ENCODE measurements around the gene UAP1L1. TPM values are rescaled to one million over a fixed set of nuclear protein-coding genes. Genes with fewer than 3 reads are reported as not detected.
A peak's percentile ranks its signal among the peaks of the same experiment; 100 is the strongest.

The UAP1L1 gene
- total and polyA plus RNA-seq, 2 of the 8 experiments (the other 6 are each of a cell fraction or from before 2014, with no cell fraction given): 2.0 to 5.4 TPM

- WGBS, 2 experiments (ENCODE audit: extremely low coverage in 1 of 2, insufficient coverage in 1 of 2, insufficient read length in 1 of 2, insufficient replicate concordance in 2 of 2, low coverage in 1 of 2, low lambda C conversion rate in 2 of 2, missing lambda C conversion rate in 1 of 2): 87% methylated on average over 19 of the region's 19 CpGs; no CpG with 5 or more reads in 1 of the 2 experiments
- H3K23ac ChIP-seq (ENCODE audit: insufficient read length): no peak overlapping the region
- TF ChIP-seq SP2 (IDR thresholded peaks at IDR 0.05; ENCODE audit: low read length): no peak
- no peak for TF ChIP-seq CTCF (IDR thresholded peaks at IDR 0.05; ENCODE audit: control extremely low read depth in 1 of 3, insufficient read depth in 1 of 3, low read depth in 1 of 3, low read length in 3 of 3)
- TF ChIP-seq CEBPB (IDR thresholded peaks at IDR 0.05; ENCODE audit: low read depth, low read length): no peak
- TF ChIP-seq MAFK (IDR thresholded peaks at IDR 0.05; ENCODE audit: low read depth, low read length): no peak
- no peak for TF ChIP-seq RAD21 (IDR thresholded peaks at IDR 0.05 in 1 of 2, conservative IDR thresholded peaks at IDR 0.05 in 1 of 2; ENCODE audit: low read depth in 2 of 2, low read length in 2 of 2)
- TF ChIP-seq CHD2 (IDR thresholded peaks at IDR 0.05; ENCODE audit: low read length): no peak
- peak overlapping the region; percentile 70 to 97 for H3K4me2 ChIP-seq (ENCODE audit: insufficient read depth in 1 of 2, low read depth in 2 of 2, low read length in 2 of 2)
- H3K4me1 ChIP-seq (replicated peaks in 1 of 4; ENCODE audit: control insufficient read depth in 3 of 4, insufficient read depth in 4 of 4, low read length in 3 of 4): peaks cover 0 to 11% (median 5%) of the 10 kb centered on the region in 4 experiments; a peak in 4 of 7 replicates
- H3K9ac ChIP-seq (replicated peaks in 1 of 4; ENCODE audit: extremely low read depth in 1 of 4, low read depth in 3 of 4, low read length in 3 of 4): 0 out of 7 replicates have a peak overlapping the region, but pooled peaks of 1 of the 4 experiments have one; percentile 72
- no peak overlapping the region for H2BK120ac ChIP-seq (replicated peaks; ENCODE audit: low read depth, low read length)
- H3K18ac ChIP-seq (ENCODE audit: extremely low read depth, low read length): no peak overlapping the region
- POLR2A ChIA-PET (ENCODE audit: partially characterized antibody): interaction anchor here (0.9 to 2.4 kb wide), 7 partner anchors 35 to 112 kb away, joined by 3 to 14 read pairs (median 6); partner anchors contain the start of genes LRRC26, TMEM210 and TPRN
- peaks cover 2% of the 10 kb centered on the region; the same call in 1 of the 2 replicates for H3K79me1 ChIP-seq (ENCODE audit: low read depth, low read length)
- H3K23me2 ChIP-seq (ENCODE audit: low read depth, low read length): peaks cover 7% of the 10 kb centered on the region; the same call in 1 of the 2 replicates
- no peak overlapping the region for H4K91ac ChIP-seq (replicated peaks; ENCODE audit: insufficient read length, low read length)
- H3K27me3 ChIP-seq (replicated peaks in 1 of 4; ENCODE audit: control insufficient read depth in 3 of 4, extremely low read depth in 1 of 4, insufficient read depth in 3 of 4, low read length in 3 of 4): peaks cover 0 to 6% (median 4%) of the 10 kb centered on the region in 4 experiments; a peak in 4 of 7 replicates
- no peak overlapping the region for H3K56ac ChIP-seq (replicated peaks; ENCODE audit: insufficient read length, low read depth, low read length)
- H3K14ac ChIP-seq (ENCODE audit: insufficient read length): no peak overlapping the region
- H2BK5ac ChIP-seq (ENCODE audit: low read depth, low read length): no peak overlapping the region
- H3K36me3 ChIP-seq (ENCODE audit: control insufficient read depth in 2 of 4, insufficient read depth in 4 of 4, low read length in 3 of 4): no peaks in the 10 kb centered on the region
- DNase-seq (ENCODE audit: low read depth in 1 of 2, low spot score in 2 of 2) (no peak), FAIRE-seq (no peak)
- H2BK15ac ChIP-seq (ENCODE audit: low read length): no peak overlapping the region
- no peak overlapping the region for H4K8ac ChIP-seq (ENCODE audit: extremely low read depth, insufficient read depth, low read length)
- H3K9me3 ChIP-seq (ENCODE audit: insufficient read depth in 2 of 2, low read depth in 1 of 2, low read length in 1 of 2): no peaks in the 10 kb centered on the region
- peaks cover 0 to 7% of the 10 kb centered on the region in 2 experiments; a peak in 1 of 4 replicates for H3K79me2 ChIP-seq (ENCODE audit: control insufficient read depth in 1 of 2, insufficient read depth in 2 of 2, low read length in 2 of 2)
- no peak overlapping the region for H2BK20ac ChIP-seq (ENCODE audit: low read length)
- H4K20me1 ChIP-seq (replicated peaks in 1 of 2; ENCODE audit: control insufficient read depth in 1 of 2, insufficient read depth in 2 of 2, low read length in 2 of 2): no peaks in the 10 kb centered on the region
- peak overlapping the region; percentile 70 to 83 (median 77); a peak in 7 of 8 replicates for H3K4me3 ChIP-seq (ENCODE audit: extremely low read depth in 1 of 4, insufficient read depth in 2 of 4, low read depth in 3 of 4, low read length in 4 of 4)
- no peak overlapping the region for H2AFZ ChIP-seq (ENCODE audit: low read length)
- no peak overlapping the region for H2AK5ac ChIP-seq (ENCODE audit: low read depth, low read length)
- H2BK12ac ChIP-seq (ENCODE audit: low read depth, low read length): no peak overlapping the region
- no peak overlapping the region for H3K4ac ChIP-seq (replicated peaks; ENCODE audit: insufficient read length, low read depth, low read length)
- no peak overlapping the region for H3K27ac ChIP-seq (ENCODE audit: low read depth, low read length)
- CTCF ChIA-PET (ENCODE audit: partially characterized antibody): interaction anchor here (0.6 to 1.8 kb wide), 9 partner anchors 10 to 309 kb away, joined by 3 to 8 read pairs (median 4); partner anchors contain the start of gene TMEM210
- H4K5ac ChIP-seq (ENCODE audit: insufficient read length, low read depth, low read length): no peak overlapping the region
Observed at GRCh38 chr9:137128158-137128861, 51.0 kb downstream of the UAP1L1 start.
